NCI-H82 treated with DMSO at 0.1 percent for 48 hours (cell line): ENCODE data around the gene CEP120.
"Not testable (repeated sequence)": the region's sequence is repeated elsewhere in the genome, so short reads cannot be mapped to it uniquely, and the experiment has no call there.

Source experiments
- DNase-seq: peaks from one replicate; lab custom pipeline; 2025; ENCODE audit not compliant: unreplicated experiment; lab: John Stamatoyannopoulos, UW

CEP120 gene

GRCh38 chr5:123439709-123440108, 16.5 kb upstream of the CEP120 start:
- DNase-seq, result no peak

GRCh38 chr5:123438902-123439301, 15.7 kb upstream of the CEP120 start:
- no peak for DNase-seq

GRCh38 chr5:123438244-123438643, 15.0 kb upstream of the CEP120 start:
- DNase-seq, result no peak

GRCh38 chr5:123436201-123436600, 13.0 kb upstream of the CEP120 start:
- DNase-seq, result no peak

GRCh38 chr5:123434796-123435195, 11.6 kb upstream of the CEP120 start:
- no peak for DNase-seq

- no peak for DNase-seq
These were observed 10.4 kb upstream of the CEP120 start for GRCh38 chr5:123433596-123433995.

- DNase-seq, result not testable (repeated sequence)
These were observed 7.2 kb upstream of the CEP120 start for GRCh38 chr5:123430441-123430840.

- no peak for DNase-seq
These were observed 6.8 kb upstream of the CEP120 start for GRCh38 chr5:123429993-123430392.

GRCh38 chr5:123429221-123429954, 6.2 kb upstream of the CEP120 start:
- no peak for DNase-seq

GRCh38 chr5:123428521-123429220, 5.5 kb upstream of the CEP120 start:
- DNase-seq, result no peak

- no peak for DNase-seq
These were observed 4.1 kb upstream of the CEP120 start for GRCh38 chr5:123427281-123427680.

- DNase-seq, result peak; percentile 85
These were observed 2.2 kb upstream of the CEP120 start for GRCh38 chr5:123425431-123425830.

- no peak for DNase-seq
These were observed 548 bp downstream of the CEP120 start for GRCh38 chr5:123422433-123423277.

- no peak for DNase-seq
These were observed 1.4 kb downstream of the CEP120 start for GRCh38 chr5:123421773-123422172.

GRCh38 chr5:123414974-123415373, 8.2 kb downstream of the CEP120 start:
- no peak for DNase-seq

- DNase-seq, result no peak
These were observed 11.0 kb downstream of the CEP120 start for GRCh38 chr5:123412206-123412605.

- not testable (repeated sequence) for DNase-seq
These were observed 21.2 kb downstream of the CEP120 start for GRCh38 chr5:123401999-123402398.

GRCh38 chr5:123401320-123401719, 21.9 kb downstream of the CEP120 start:
- DNase-seq, result no peak

- not testable (repeated sequence) for DNase-seq
These were observed 22.3 kb downstream of the CEP120 start for GRCh38 chr5:123400870-123401291.

- no peak for DNase-seq
These were observed 25.0 kb downstream of the CEP120 start for GRCh38 chr5:123398058-123398733.

GRCh38 chr5:123397538-123397937, 25.7 kb downstream of the CEP120 start:
- DNase-seq, result no peak
